ENCODE measurements around the gene SBK2. TPM values are rescaled to one million over a fixed set of nuclear protein-coding genes. Genes with fewer than 3 reads are reported as not detected.
"Not testable (repeated sequence)": the region's sequence is repeated elsewhere in the genome, so short reads cannot be mapped to it uniquely, and the experiment has no call there.

The SBK2 gene
- total RNA-seq, 2 experiments from 2014 or later, result not detected

DNA sequence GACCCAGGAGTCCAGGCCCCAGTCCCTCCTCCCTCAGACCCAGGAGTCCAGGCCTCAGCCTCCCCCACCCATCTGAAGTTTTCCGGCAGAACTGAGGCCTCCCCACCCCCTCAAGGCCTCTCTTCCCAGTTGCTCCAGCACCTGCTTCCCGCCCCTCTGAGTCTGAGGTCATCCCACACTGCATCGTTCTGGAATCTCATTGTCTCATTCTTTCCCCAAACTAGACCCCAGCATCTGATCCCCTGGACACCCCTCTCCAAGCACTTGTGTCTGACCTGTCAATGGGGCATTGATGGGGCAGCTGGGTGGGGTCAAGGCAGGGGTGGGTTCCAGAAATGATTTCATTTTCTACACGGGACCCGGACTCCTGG is 793 bp upstream of the SBK2 start:
- Mint-ChIP-seq H3K27me3 (no peaks in the 10 kb centered on the region), H3K4me3 (no peak overlapping the region), H3K9me3 (no peaks in the 10 kb centered on the region), H3K27ac (no peak overlapping the region), H3K36me3 (ENCODE audit: low read depth) (no peaks in the 10 kb centered on the region), H3K4me1 (no peaks in the 10 kb centered on the region)
- no peak for DNase-seq
- ChIA-PET POLR2A (no interaction called here), CTCF (no interaction called here)

DNA sequence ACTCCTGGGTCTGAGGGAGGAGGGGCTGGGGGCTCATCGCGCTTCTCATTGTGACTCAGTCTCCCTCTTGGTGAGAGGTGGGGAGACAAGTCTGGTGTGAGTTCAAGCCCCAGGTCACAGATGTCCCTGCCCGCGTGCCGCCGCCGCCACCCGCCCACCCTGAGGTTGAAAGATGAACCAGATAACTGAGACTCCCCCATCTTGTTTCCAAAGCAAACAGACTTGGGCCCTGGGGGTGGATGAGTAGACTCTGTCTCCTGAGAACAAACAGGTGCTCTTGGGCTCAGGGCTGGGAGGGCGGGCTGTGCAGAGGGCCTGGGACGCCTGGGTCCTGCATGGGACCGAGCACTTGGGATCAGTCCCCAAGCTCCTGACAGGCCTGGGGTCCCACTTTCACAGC is 567 bp downstream of the SBK2 start:
- H3K9me3 Mint-ChIP-seq, result no peaks in the 10 kb centered on the region
- no peaks in the 10 kb centered on the region for H3K27me3 Mint-ChIP-seq
- ChIA-PET CTCF (no interaction called here), POLR2A (no interaction called here)
- H3K4me1 Mint-ChIP-seq, result no peaks in the 10 kb centered on the region
- H3K27ac Mint-ChIP-seq, result no peak overlapping the region
- no peak for DNase-seq
- H3K4me3 Mint-ChIP-seq, result no peak overlapping the region
- no peaks in the 10 kb centered on the region for H3K36me3 Mint-ChIP-seq (ENCODE audit: low read depth)

DNA sequence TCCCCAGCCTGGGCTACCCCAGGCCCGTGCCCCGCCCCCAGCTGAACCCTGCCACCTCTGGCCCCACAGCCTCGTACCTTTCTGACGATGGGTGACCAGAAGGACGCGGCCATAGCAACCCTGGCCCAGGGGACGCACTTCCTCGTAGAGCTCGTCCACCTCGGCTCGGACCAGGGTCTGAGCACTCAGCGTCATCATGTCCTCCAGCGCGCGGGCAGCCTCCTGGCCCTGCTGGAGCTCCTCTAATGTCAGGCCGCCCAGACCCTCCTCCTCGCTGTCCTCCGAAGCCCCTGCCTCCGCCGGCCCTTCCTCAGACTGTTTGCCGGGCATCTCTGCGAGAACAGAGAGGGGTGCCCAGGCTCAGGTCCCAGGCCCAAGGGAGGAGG is 975 bp downstream of the SBK2 start:
- ChIA-PET CTCF (interaction anchor here (0.9 kb wide), 1 partner anchor 32 kb away, joined by 3 read pairs; no protein-coding TSS in a partner anchor), POLR2A (no interaction called here)
- no peak for DNase-seq
- H3K27ac Mint-ChIP-seq, result no peak overlapping the region
- H3K4me3 Mint-ChIP-seq, result no peak overlapping the region
- H3K36me3 Mint-ChIP-seq (ENCODE audit: low read depth), result no peaks in the 10 kb centered on the region
- no peaks in the 10 kb centered on the region for H3K4me1 Mint-ChIP-seq
- H3K9me3 Mint-ChIP-seq, result no peaks in the 10 kb centered on the region
- H3K27me3 Mint-ChIP-seq, result no peaks in the 10 kb centered on the region

DNA sequence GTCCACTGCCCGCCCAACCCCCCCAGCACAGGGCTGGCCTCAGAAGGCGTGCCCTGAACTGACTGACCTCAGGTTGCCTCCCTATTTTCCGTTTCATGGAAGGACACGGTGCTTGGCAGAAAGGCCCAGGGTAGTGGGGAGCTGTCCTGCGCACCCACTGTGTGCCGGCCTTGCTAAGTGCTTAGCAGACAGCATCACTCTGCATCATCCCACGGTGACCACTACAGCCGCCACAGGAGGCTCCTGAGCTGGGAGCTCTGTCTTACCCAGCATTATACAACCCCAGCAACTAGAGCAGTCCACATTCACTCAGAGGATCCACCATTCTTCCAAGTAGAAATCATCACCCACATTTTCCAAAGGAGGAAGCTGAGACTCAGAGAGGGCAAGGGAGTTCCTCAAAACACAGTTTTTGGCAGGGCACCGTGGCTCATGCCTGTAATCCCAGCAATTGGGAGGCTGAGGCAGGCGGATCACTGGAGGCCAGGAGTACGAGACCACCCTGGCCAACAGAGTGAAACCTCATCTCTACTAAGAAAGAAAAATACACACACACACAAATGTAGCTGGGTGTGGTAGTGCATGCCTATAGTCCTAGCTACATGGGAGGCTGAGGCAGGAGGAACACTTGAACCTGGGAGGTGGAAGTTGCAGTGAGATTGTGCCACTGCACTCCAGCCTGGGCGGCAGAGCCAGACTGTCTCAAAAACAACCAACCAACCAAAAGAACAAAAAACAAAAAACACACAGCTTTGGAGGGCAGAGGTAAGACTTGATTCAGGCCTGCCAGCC is 1.6 kb downstream of the SBK2 start:
- no peak overlapping the region for H3K4me3 Mint-ChIP-seq
- CTCF ChIA-PET, result interaction anchor here (0.7 to 0.9 kb wide), 2 partner anchors 31 to 32 kb away, joined by 3 to 4 read pairs; no protein-coding TSS in a partner anchor
- no peak for DNase-seq
- no peaks in the 10 kb centered on the region for H3K4me1 Mint-ChIP-seq
- no peaks in the 10 kb centered on the region for H3K36me3 Mint-ChIP-seq (ENCODE audit: low read depth)
- no peaks in the 10 kb centered on the region for H3K9me3 Mint-ChIP-seq
- no peak overlapping the region for H3K27ac Mint-ChIP-seq
- no peaks in the 10 kb centered on the region for H3K27me3 Mint-ChIP-seq
- POLR2A ChIA-PET, result no interaction called here

DNA sequence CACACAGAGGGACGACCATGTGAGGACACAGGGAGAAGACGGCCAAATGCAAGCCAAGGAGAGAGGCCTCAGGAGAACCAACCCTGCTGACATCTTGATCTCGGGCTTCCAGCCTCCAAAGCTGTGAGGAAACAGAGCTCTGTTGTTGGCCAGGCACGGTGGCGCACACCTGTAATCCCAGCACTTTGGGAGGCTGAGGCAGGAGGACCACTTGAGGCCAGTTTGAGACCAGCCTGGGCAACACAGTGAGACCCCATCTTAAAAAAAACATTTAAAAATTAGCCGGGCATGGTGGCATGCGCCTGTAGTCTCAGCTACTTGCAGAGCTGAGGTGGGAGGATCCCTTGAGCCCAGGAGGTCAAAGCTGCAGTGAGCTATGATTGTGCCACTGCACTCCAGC is 2.7 kb downstream of the SBK2 start:
- H3K9me3 Mint-ChIP-seq, H3K4me3 Mint-ChIP-seq, H3K27ac Mint-ChIP-seq: not testable (repeated sequence)

GRCh38 chr19:55530996-55531395 is 5.9 kb downstream of the SBK2 start:
- POLR2A ChIA-PET, result no interaction called here
- Mint-ChIP-seq H3K27ac (no peak overlapping the region), H3K27me3 (no peaks in the 10 kb centered on the region), H3K4me1 (no peaks in the 10 kb centered on the region), H3K4me3 (no peak overlapping the region), H3K36me3 (ENCODE audit: low read depth) (no peaks in the 10 kb centered on the region), H3K9me3 (no peaks in the 10 kb centered on the region)
- CTCF ChIA-PET, result interaction anchor here (1.6 kb wide), 1 partner anchor 27 kb away, joined by 6 read pairs; no protein-coding TSS in a partner anchor
- no peak for DNase-seq

More for the DNA sequence above, 2.7 kb downstream of the SBK2 start:
- POLR2A ChIA-PET; DNase-seq; H3K36me3 Mint-ChIP-seq (ENCODE audit: low read depth); H3K4me1 Mint-ChIP-seq; H3K27me3 Mint-ChIP-seq: not testable (repeated sequence)
- CTCF ChIA-PET, result interaction anchor here (0.7 kb wide), 1 partner anchor 30 kb away, joined by 4 read pairs; no protein-coding TSS in a partner anchor

GRCh38 chr19:55529636-55530234 is 7.2 kb downstream of the SBK2 start:
- POLR2A ChIA-PET, result no interaction called here
- DNase-seq, result no peak
- CTCF ChIA-PET, result no interaction called here

DNA sequence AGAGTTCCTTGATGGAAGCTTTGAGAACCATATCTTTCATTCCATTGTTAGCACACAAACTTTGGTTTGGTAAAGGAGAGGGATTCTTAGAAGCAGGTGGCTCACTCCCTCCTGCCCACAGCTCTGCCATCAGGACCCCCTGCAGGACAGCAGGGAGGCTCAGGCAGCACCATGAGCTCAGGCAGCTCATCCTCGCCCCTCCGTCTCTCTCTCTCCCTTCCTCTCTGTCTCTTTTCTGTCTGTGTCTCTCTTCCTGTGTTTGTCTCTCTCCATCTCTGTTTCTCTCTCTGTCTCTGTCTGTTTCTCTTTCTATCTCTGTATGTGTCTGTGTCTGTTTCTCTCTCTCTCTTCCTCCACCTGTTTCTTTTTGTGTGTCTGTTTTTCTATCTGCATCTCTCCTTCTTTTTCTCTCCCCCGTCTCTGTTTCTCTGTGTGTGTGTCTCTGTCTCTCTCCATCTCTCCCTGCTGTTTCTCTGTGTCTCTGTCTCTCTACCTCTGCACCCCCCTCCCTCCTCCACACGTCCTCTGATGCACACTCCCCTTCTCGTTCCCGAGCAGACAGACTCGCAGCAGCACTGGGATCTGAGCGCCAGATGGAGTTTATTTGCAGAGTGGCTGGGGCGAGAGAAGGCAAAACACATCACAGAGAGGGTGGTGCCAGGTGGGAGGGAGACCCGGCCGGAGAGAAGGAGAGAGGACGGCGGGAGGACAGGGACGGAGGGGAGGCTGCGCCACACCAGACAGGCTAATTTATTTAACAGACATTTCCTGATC is 8.7 kb downstream of the SBK2 start:
- Mint-ChIP-seq H3K4me1 (no peaks in the 10 kb centered on the region), H3K9me3 (no peaks in the 10 kb centered on the region), H3K27me3 (no peaks in the 10 kb centered on the region), H3K4me3 (no peak overlapping the region), H3K36me3 (ENCODE audit: low read depth) (no peaks in the 10 kb centered on the region), H3K27ac (no peak overlapping the region)
- DNase-seq, result no peak
- ChIA-PET CTCF (no interaction called here), POLR2A (no interaction called here)

More at GRCh38 chr19:55529636-55530234, 7.2 kb downstream of the SBK2 start:
- no peak overlapping the region for H3K27ac Mint-ChIP-seq
- no peak overlapping the region for H3K4me3 Mint-ChIP-seq
- H3K27me3 Mint-ChIP-seq, result no peaks in the 10 kb centered on the region
- H3K4me1 Mint-ChIP-seq, result no peaks in the 10 kb centered on the region
- no peaks in the 10 kb centered on the region for H3K36me3 Mint-ChIP-seq (ENCODE audit: low read depth)
- H3K9me3 Mint-ChIP-seq, result no peaks in the 10 kb centered on the region

DNA sequence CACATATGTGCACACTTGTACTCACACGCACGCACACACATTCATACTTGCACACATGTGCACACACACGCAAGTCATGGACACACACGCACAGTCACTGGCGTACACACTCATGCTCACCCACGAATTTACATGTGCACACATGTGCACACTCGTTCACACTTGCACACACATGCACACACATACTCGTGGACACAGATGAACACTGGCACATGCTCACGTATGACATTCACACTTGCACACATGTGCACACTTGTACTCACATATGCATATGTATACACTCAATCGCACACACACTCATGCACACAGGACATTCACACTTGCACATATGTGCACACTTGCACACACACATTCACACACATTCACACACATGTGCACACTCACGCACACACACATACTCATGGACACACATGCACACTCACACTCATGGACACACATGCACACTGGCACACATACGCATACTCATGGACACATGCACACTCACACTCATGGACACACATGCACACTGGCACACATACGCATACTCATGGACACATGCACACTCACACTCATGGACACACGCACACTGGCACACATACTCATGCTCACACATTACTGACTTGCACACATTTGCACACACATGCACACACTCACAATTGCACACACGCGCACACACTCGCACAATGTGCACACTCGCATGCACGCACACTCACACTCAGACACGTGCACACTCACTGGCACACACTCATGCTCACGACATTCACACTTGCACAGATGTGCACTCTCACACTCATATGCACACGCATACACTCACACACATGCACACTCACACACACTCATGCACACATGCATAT is 9.5 kb downstream of the SBK2 start:
- DNase-seq, result no peak
- H3K4me3 Mint-ChIP-seq, result no peak overlapping the region
- H3K27me3 Mint-ChIP-seq, result no peaks in the 10 kb centered on the region
- ChIA-PET POLR2A (no interaction called here), CTCF (no interaction called here)
- H3K27ac Mint-ChIP-seq, result no peak overlapping the region
- H3K4me1 Mint-ChIP-seq, result no peaks in the 10 kb centered on the region
- H3K9me3 Mint-ChIP-seq, result no peaks in the 10 kb centered on the region
- no peaks in the 10 kb centered on the region for H3K36me3 Mint-ChIP-seq (ENCODE audit: low read depth)

DNA sequence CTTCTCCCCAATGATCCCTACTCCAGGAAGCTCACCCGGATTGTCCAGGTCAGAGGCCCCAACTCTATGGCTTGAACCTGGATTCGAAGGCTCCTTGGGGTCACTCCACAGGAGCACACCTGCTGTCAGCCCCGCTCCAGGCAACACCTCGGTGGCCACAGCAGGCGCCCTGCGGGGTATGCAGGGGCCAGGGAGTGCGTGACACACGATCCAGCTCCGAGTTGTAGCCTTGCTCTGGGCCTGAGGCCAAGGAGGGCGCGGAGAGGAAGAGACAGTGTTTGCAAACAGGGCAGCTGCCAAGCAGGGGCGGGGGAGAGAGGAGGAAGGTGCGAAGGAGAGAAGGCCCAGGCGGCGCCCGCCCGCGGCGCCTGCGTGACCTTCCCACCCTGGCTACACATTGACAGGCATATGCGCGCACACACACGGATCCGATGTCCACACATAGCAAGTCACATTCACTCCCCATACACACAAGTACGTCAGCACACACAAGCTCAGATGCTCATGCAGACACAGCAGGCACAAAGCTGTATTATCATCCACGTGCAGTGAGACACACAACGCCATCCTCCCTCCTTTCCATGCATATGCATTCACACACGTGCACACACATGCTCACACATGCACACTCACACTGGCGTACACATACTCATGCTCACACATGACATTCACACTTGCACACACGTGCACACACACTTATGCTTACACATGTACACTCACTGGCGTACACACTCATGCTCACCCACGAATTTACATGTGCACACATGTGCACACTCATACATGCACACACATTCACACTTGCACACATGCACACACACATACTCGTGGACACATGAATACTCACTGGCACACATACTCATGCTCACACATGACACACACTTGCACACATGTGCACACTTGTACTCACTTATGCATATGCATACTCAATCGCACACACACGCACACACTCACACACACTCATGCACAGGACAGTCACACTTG is 10.4 kb downstream of the SBK2 start:
- POLR2A ChIA-PET, result no interaction called here
- Mint-ChIP-seq H3K4me1 (no peaks in the 10 kb centered on the region), H3K27me3 (no peaks in the 10 kb centered on the region), H3K27ac (no peak overlapping the region), H3K9me3 (no peaks in the 10 kb centered on the region), H3K36me3 (ENCODE audit: low read depth) (no peaks in the 10 kb centered on the region), H3K4me3 (no peak overlapping the region)
- DNase-seq, result no peak
- CTCF ChIA-PET, result no interaction called here

DNA sequence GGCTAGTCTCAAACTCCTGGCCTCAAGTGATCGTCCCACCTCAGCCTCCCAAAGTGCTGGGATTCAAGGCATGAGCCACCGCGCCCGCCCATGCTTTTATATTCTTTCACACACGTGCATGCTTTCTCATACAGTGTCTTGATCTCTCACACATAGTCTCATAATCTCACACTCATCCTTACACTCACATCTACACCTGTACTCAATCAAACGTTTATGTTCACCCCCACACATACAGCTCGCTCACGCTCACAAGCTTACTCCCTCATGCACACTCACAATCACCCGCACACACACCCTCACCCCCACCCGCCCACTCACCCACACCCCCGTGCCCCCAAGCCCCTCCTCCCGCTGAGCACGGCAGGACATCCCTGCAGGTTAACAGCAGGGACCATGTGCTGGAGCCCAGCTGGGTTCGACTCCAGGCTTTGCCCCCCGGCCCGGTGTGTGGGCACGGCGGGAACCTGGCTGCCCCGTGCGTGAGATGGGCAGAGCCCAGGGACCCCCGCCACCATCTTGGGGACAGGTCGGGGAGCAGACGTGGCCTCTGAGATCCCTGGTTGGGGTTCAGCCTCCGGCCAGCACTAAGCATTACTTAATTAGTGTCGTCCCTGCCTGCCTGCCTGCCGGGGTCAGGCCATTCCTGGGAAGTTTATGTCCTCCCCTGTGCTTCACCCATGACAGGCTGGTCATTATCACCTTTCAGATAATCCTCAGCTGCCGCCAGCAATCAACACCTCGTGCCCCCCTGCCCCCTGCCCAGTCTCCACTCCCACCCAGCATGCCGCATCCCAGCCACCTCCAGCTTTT is 11.4 kb downstream of the SBK2 start:
- Mint-ChIP-seq H3K27me3 (no peaks in the 10 kb centered on the region), H3K36me3 (ENCODE audit: low read depth) (no peaks in the 10 kb centered on the region), H3K27ac (no peak overlapping the region), H3K4me3 (no peak overlapping the region), H3K4me1 (no peaks in the 10 kb centered on the region), H3K9me3 (no peaks in the 10 kb centered on the region)
- CTCF ChIA-PET, result no interaction called here
- POLR2A ChIA-PET, result no interaction called here
- DNase-seq, result no peak

Data from activated CD4-positive, alpha-beta memory T cell treated with anti-CD3 and anti-CD28 coated beads, Interleukin-2, amount 10 ng/mL, durations not matched to agents 7 days and 5 days (primary cell).